Caco-2 (cell line): ENCODE measurements around the gene IFI27L1. TPM values are rescaled to one million over a fixed set of nuclear protein-coding genes. Genes with fewer than 3 reads are reported as not detected.

Experiments used
- BruUV-seq: library from RNA; stranded (reverse); fragments of 400-500 nt; replicated peaks from 2 replicates; lab custom pipeline; 2021; lab: Mats Ljungman, UMichigan
- CTCF ChIA-PET: fragments of 300-600 bp; sonication (Branson Sonifier 250); formaldehyde crosslinking; loops from one replicate; lab custom pipeline; 2022; ENCODE audit warnings: antibody characterized with exemption; lab: Charles Lee
- POLR2A ChIA-PET: fragments of 300-600 bp; sonication (Branson Sonifier 250); formaldehyde crosslinking; loops from one replicate; lab custom pipeline; 2022; ENCODE audit warnings: antibody characterized with exemption; lab: Charles Lee
- DNase-seq, 2 experiments: peaks; one replicate each; pipeline versions ENCODE4 v3.0.0 to v3.0.0-alpha.2; 2020 to 2022
- H3K27me3 ChIP-seq: replicated peaks from 2 replicates; pipeline ENCODE4 v1.6.0; 2011; ENCODE audit warnings: low read length; ENCODE audit not compliant: control insufficient read depth, insufficient read depth
- H3K36me3 ChIP-seq: 2 replicates; pipeline ENCODE4 v1.5.1; 2011; ENCODE audit warnings: low read length; ENCODE audit not compliant: control insufficient read depth, insufficient read depth
- H3K4me1 ChIP-seq: fragments of 250-450 bp; sonication (Bioruptor Pico); 2 replicates; pipeline ENCODE4 v1.5.1; 2020; ENCODE audit warnings: mild to moderate bottlenecking
- H3K4me3 ChIP-seq: 2 replicates; pipeline ENCODE4 v1.5.1; 2011; ENCODE audit warnings: low read depth, mild to moderate bottlenecking, control low read depth, low read length
- H3K9me3 ChIP-seq: fragments of 250-450 bp; sonication (Bioruptor Pico); 2 replicates; pipeline ENCODE4 v1.5.1; 2020; ENCODE audit warnings: mild to moderate bottlenecking, moderate library complexity
- H3K27ac Mint-ChIP-seq: one replicate; pipeline ENCODE4 v1.8.0; 2022; ENCODE audit warnings: mixed read lengths; ENCODE audit not compliant: unreplicated experiment
- H3K27me3 Mint-ChIP-seq: one replicate; pipeline ENCODE4 v1.8.0; 2022; ENCODE audit warnings: mixed read lengths; ENCODE audit not compliant: insufficient read depth, unreplicated experiment
- H3K36me3 Mint-ChIP-seq: one replicate; pipeline ENCODE4 v1.8.0; 2022; ENCODE audit warnings: mild to moderate bottlenecking, mixed read lengths; ENCODE audit not compliant: insufficient read depth, unreplicated experiment
- H3K4me1 Mint-ChIP-seq: one replicate; pipeline ENCODE4 v1.8.0; 2022; ENCODE audit warnings: low read depth, mixed read lengths; ENCODE audit not compliant: unreplicated experiment
- H3K4me3 Mint-ChIP-seq: one replicate; pipeline ENCODE4 v1.8.0; 2022; ENCODE audit warnings: mild to moderate bottlenecking, moderate library complexity, mixed read lengths; ENCODE audit not compliant: unreplicated experiment
- H3K9me3 Mint-ChIP-seq: one replicate; pipeline ENCODE4 v1.8.0; 2022; ENCODE audit warnings: mixed read lengths; ENCODE audit not compliant: unreplicated experiment
- CTCF ChIP-seq, 2 experiments: fragments of 200-600 bp in 1 of 2; IDR thresholded peaks; 1 replicate in 1 of 2; 2 replicates in 1 of 2; pipeline versions ENCODE4 v1.5.1 to v1.8.0; 2011 to 2022; ENCODE audit warnings: antibody characterized with exemption in 1 of 2, control low read depth in 1 of 2, inconsistent platforms in 1 of 2, low read depth in 1 of 2, low read length in 1 of 2, mild to moderate bottlenecking in 1 of 2, moderate library complexity in 1 of 2; ENCODE audit not compliant: insufficient read depth in 1 of 2, severe bottlenecking in 1 of 2, unreplicated experiment in 1 of 2
- intact Hi-C: fragments of 100-400 bp; cut with micrococcal nuclease; formaldehyde crosslinking; loops from one replicate; pipeline ENCODE4 v1.10.0; 2022; ENCODE audit not compliant: unreplicated experiment
- total RNA-seq: library from RNA; stranded (reverse); gene quantifications from 2 replicates; pipeline ENCODE4 v1.2.3, GENCODE V29; 2022

IFI27L1 gene
- total RNA-seq, 1 experiment from 2014 or later = 13.6 TPM

GRCh38 chr14:94087891-94088290, 6.8 kb downstream of the IFI27L1 start:
- H3K27me3 Mint-ChIP-seq = no peaks in the 10 kb centered on the region
- TF ChIP-seq CTCF (IDR thresholded peaks at IDR 0.05; ENCODE audit: insufficient read depth in 1 of 2, low read depth in 1 of 2, low read length in 1 of 2, severe bottlenecking in 1 of 2, unreplicated experiment in 1 of 2) = no peak
- Histone ChIP-seq H3K36me3 (no peaks in the 10 kb centered on the region; the same call in 1 of the 2 replicates), H3K4me1 (peaks cover 16% of the 10 kb centered on the region; the same call in 1 of the 2 replicates), H3K27me3 (no peaks in the 10 kb centered on the region), H3K9me3 (no peaks in the 10 kb centered on the region), H3K4me3 (no peak overlapping the region)
- no peak overlapping the region for H3K27ac Mint-ChIP-seq
- H3K4me1 Mint-ChIP-seq = peaks cover 6% of the 10 kb centered on the region
- ChIA-PET POLR2A (no interaction called here), CTCF (interaction anchor here (0.6 kb wide), 1 partner anchor 386 kb away, joined by 6 read pairs; no protein-coding TSS in a partner anchor)
- no peak overlapping the region for H3K4me3 Mint-ChIP-seq
- DNase-seq = no peak
- intact Hi-C loops = no loop called here
- H3K36me3 Mint-ChIP-seq = no peaks in the 10 kb centered on the region
- BruUV-seq = no TSS peak
- H3K9me3 Mint-ChIP-seq = no peaks in the 10 kb centered on the region

DNA sequence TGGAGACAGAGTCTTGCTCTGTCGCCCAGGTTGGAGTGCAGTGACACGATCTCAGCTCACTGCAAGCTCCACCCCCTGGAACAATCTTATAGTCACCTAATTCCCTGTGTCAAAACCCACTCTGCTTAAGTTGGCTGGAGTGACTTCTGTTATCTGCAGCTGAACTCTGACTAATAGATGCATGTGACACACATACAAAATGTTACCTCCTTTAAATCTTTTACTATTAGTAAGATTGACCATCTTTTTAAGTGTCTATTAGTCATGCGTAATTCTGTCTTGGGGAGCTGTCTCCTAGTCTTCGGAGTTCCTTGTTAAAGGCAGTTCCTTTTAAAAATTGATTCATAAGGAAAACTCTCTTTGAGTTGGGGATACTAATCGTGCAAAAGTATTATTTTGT, 7.4 kb downstream of the IFI27L1 start:
- Histone ChIP-seq H3K9me3 (no peaks in the 10 kb centered on the region), H3K4me3 (no peak overlapping the region), H3K36me3 (no peaks in the 10 kb centered on the region; the same call in 1 of the 2 replicates), H3K4me1 (peaks cover 16% of the 10 kb centered on the region; the same call in 1 of the 2 replicates), H3K27me3 (no peaks in the 10 kb centered on the region)
- no peaks in the 10 kb centered on the region for H3K9me3 Mint-ChIP-seq
- ChIA-PET CTCF (interaction anchor here (0.6 kb wide), 2 partner anchors 92 to 385 kb away, joined by 3 to 6 read pairs; no protein-coding TSS in a partner anchor), POLR2A (no interaction called here)
- no TSS peak for BruUV-seq
- no peak overlapping the region for H3K27ac Mint-ChIP-seq
- H3K27me3 Mint-ChIP-seq = no peaks in the 10 kb centered on the region
- no peak for DNase-seq
- no peak for TF ChIP-seq CTCF (IDR thresholded peaks at IDR 0.05; ENCODE audit: insufficient read depth in 1 of 2, low read depth in 1 of 2, low read length in 1 of 2, severe bottlenecking in 1 of 2, unreplicated experiment in 1 of 2)
- intact Hi-C loops = no loop called here
- H3K4me3 Mint-ChIP-seq = no peak overlapping the region
- peaks cover 6% of the 10 kb centered on the region for H3K4me1 Mint-ChIP-seq
- H3K36me3 Mint-ChIP-seq = no peaks in the 10 kb centered on the region

DNA sequence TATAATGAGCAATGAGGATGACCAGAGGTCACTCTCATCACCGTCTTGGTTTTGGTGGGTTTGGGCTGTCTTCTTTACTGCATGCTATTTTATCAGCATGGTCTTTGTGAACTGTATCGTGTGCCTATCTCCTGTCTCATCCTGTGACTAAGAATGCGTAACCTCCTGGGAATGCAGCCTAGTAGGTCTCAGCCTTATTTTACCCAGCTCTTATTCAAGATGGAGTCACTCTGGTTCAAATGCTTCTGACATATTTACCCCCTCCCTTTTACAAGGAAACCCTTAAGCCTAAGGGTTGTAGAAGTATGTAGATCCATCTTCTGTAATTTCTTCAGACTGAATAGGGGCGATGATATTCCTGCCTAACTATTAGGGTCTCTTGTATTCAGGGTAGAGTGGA, 8.4 kb downstream of the IFI27L1 start:
- BruUV-seq = no TSS peak
- no peaks in the 10 kb centered on the region for H3K27me3 ChIP-seq
- peaks cover 16% of the 10 kb centered on the region; the same call in 1 of the 2 replicates for H3K4me1 ChIP-seq
- TF ChIP-seq CTCF (IDR thresholded peaks at IDR 0.05; ENCODE audit: insufficient read depth in 1 of 2, low read depth in 1 of 2, low read length in 1 of 2, severe bottlenecking in 1 of 2, unreplicated experiment in 1 of 2) = no peak
- POLR2A ChIA-PET = no interaction called here
- H3K36me3 ChIP-seq = no peaks in the 10 kb centered on the region; the same call in 1 of the 2 replicates
- Mint-ChIP-seq H3K27me3 (no peaks in the 10 kb centered on the region), H3K9me3 (no peaks in the 10 kb centered on the region), H3K4me3 (no peak overlapping the region), H3K27ac (no peak overlapping the region), H3K36me3 (no peaks in the 10 kb centered on the region), H3K4me1 (peaks cover 6% of the 10 kb centered on the region)
- CTCF ChIA-PET = no interaction called here
- intact Hi-C loops = no loop called here
- no peak for DNase-seq
- H3K4me3 ChIP-seq = no peak overlapping the region
- H3K9me3 ChIP-seq = no peaks in the 10 kb centered on the region
